ENCODE measurements around the gene EEA1. TPM values are rescaled to one million over a fixed set of nuclear protein-coding genes. Genes with fewer than 3 reads are reported as not detected.

EEA1 gene
- total and polyA plus RNA-seq, 2 of the 8 experiments (the other 6 are each of a cell fraction or from before 2014, with no cell fraction given): 1.0 to 18.8 TPM

DNA sequence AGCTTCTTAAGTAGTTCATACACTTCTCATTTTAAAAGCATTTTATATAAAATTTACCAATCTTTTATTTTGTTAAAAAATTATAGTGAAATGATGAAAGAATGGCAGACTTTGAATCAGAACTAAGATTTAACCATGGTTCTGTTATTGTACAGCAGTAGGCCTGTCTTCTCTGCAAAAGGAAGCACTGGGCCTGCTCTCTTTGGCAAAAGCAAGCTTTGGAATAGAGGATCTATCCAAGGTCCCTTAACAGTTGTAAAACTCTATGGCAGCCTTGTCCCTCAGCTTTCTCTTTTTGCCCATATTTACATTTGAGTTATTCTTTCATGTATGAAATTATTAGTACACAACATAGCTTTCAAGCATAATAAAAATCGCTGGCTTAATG, 143.5 kb downstream of the EEA1 start:
- Histone ChIP-seq H2AFZ (ENCODE audit: low read length) (no peak overlapping the region), H3K79me2 (ENCODE audit: control insufficient read depth in 1 of 2, insufficient read depth in 2 of 2, low read length in 2 of 2) (no peaks in the 10 kb centered on the region), H3K9ac (replicated peaks in 1 of 4; ENCODE audit: extremely low read depth in 1 of 4, low read depth in 3 of 4, low read length in 3 of 4) (no peak overlapping the region), H3K4me3 (ENCODE audit: extremely low read depth in 1 of 4, insufficient read depth in 2 of 4, low read depth in 3 of 4, low read length in 4 of 4) (no peak overlapping the region), H4K8ac (ENCODE audit: extremely low read depth, insufficient read depth, low read length) (no peak overlapping the region), H3K4ac (replicated peaks; ENCODE audit: insufficient read length, low read depth, low read length) (no peak overlapping the region), H3K23me2 (ENCODE audit: low read depth, low read length) (no peaks in the 10 kb centered on the region), H3K23ac (ENCODE audit: insufficient read length) (no peak overlapping the region), H2BK20ac (ENCODE audit: low read length) (no peak overlapping the region), H3K36me3 (ENCODE audit: control insufficient read depth in 2 of 4, insufficient read depth in 4 of 4, low read length in 3 of 4) (no peaks in the 10 kb centered on the region; a peak in 1 of 8 replicates), H3K4me2 (ENCODE audit: insufficient read depth in 1 of 2, low read depth in 2 of 2, low read length in 2 of 2) (no peak overlapping the region), H2AK5ac (ENCODE audit: low read depth, low read length) (no peak overlapping the region), H3K56ac (replicated peaks; ENCODE audit: insufficient read length, low read depth, low read length) (no peak overlapping the region), H2BK120ac (replicated peaks; ENCODE audit: low read depth, low read length) (no peak overlapping the region), H4K5ac (ENCODE audit: insufficient read length, low read depth, low read length) (no peak overlapping the region), H2BK12ac (ENCODE audit: low read depth, low read length) (no peak overlapping the region), H3K18ac (ENCODE audit: extremely low read depth, low read length) (no peak overlapping the region), H3K9me3 (ENCODE audit: insufficient read depth in 2 of 2, low read depth in 1 of 2, low read length in 1 of 2) (no peaks in the 10 kb centered on the region), H3K14ac (ENCODE audit: insufficient read length) (no peak overlapping the region), H3K27ac (ENCODE audit: low read depth, low read length) (no peak overlapping the region), H4K20me1 (replicated peaks in 1 of 2; ENCODE audit: control insufficient read depth in 1 of 2, insufficient read depth in 2 of 2, low read length in 2 of 2) (no peaks in the 10 kb centered on the region), H4K91ac (replicated peaks; ENCODE audit: insufficient read length, low read length) (no peak overlapping the region), H3K27me3 (replicated peaks in 1 of 4; ENCODE audit: control insufficient read depth in 3 of 4, extremely low read depth in 1 of 4, insufficient read depth in 3 of 4, low read length in 3 of 4) (no peaks in the 10 kb centered on the region), H2BK15ac (ENCODE audit: low read length) (no peak overlapping the region), H3K79me1 (ENCODE audit: low read depth, low read length) (no peaks in the 10 kb centered on the region), H2BK5ac (ENCODE audit: low read depth, low read length) (no peak overlapping the region), H3K4me1 (replicated peaks in 1 of 4; ENCODE audit: control insufficient read depth in 3 of 4, insufficient read depth in 4 of 4, low read length in 3 of 4) (no peaks in the 10 kb centered on the region)
- TF ChIP-seq POLR2AphosphoS5 (IDR thresholded peaks at IDR 0.05; ENCODE audit: low read depth, low read length) (no peak), CTBP2 (IDR thresholded peaks at IDR 0.05; ENCODE audit: borderline replicate concordance, insufficient read depth, insufficient read length, low read length) (no peak), BRCA1 (IDR thresholded peaks at IDR 0.05; ENCODE audit: low read depth, low read length) (no peak), SP2 (IDR thresholded peaks at IDR 0.05; ENCODE audit: low read length) (no peak), TCF12 (IDR thresholded peaks at IDR 0.05; ENCODE audit: low read depth, low read length) (no peak), MAFK (IDR thresholded peaks at IDR 0.05; ENCODE audit: low read depth, low read length) (no peak)
- TF ChIP-seq, protein P1, sequence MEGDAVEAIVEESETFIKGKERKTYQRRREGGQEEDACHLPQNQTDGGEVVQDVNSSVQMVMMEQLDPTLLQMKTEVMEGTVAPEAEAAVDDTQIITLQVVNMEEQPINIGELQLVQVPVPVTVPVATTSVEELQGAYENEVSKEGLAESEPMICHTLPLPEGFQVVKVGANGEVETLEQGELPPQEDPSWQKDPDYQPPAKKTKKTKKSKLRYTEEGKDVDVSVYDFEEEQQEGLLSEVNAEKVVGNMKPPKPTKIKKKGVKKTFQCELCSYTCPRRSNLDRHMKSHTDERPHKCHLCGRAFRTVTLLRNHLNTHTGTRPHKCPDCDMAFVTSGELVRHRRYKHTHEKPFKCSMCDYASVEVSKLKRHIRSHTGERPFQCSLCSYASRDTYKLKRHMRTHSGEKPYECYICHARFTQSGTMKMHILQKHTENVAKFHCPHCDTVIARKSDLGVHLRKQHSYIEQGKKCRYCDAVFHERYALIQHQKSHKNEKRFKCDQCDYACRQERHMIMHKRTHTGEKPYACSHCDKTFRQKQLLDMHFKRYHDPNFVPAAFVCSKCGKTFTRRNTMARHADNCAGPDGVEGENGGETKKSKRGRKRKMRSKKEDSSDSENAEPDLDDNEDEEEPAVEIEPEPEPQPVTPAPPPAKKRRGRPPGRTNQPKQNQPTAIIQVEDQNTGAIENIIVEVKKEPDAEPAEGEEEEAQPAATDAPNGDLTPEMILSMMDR (IDR thresholded peaks at IDR 0.05; ENCODE audit: control extremely low read depth in 1 of 3, insufficient read depth in 1 of 3, low read depth in 1 of 3, low read length in 3 of 3): no peak
- FAIRE-seq (no peak), DNase-seq (ENCODE audit: low read depth in 1 of 2, low spot score in 2 of 2) (no peak)
- WGBS, 2 experiments (ENCODE audit: extremely low coverage in 1 of 2, insufficient coverage in 1 of 2, insufficient read length in 1 of 2, insufficient replicate concordance in 2 of 2, low coverage in 1 of 2, low lambda C conversion rate in 2 of 2, missing lambda C conversion rate in 1 of 2): 86% methylated on average over 1 of the region's 1 CpG; no CpG with 5 or more reads in 1 of the 2 experiments
- ChIA-PET CTCF (ENCODE audit: partially characterized antibody) (interaction anchor here (0.6 to 2.0 kb wide), 16 partner anchors 10 to 612 kb away, joined by 3 to 13 read pairs (median 4); partner anchors contain the start of gene EEA1), POLR2A (ENCODE audit: partially characterized antibody) (no interaction called here)

All from H1 (cell line).